Suprapubic skin (tissue), 4 donors: ENCODE data around the gene TBC1D5. TPM values are rescaled to one million over a fixed set of nuclear protein-coding genes. Genes with fewer than 3 reads are reported as not detected.
A peak's percentile ranks its signal among the peaks of the same experiment; 100 is the strongest.
"Not testable (repeated sequence)": the region's sequence is repeated elsewhere in the genome, so short reads cannot be mapped to it uniquely, and the experiment has no call there.

ENCODE experiments used
- DNase-seq, 2 donors: peaks; one replicate each; pipeline ENCODE4 v3.0.0-alpha.2; 2019; ENCODE audit warnings: low spot score in 2 of 2
- H3K27ac ChIP-seq: fragments of 200-600 bp; sonication (generic); one replicate; pipeline ENCODE4 v1.5.1; 2019
- H3K27me3 ChIP-seq: fragments of 200-600 bp; sonication (generic); one replicate; pipeline ENCODE4 v1.5.1; 2019
- H3K36me3 ChIP-seq: fragments of 200-600 bp; sonication (generic); one replicate; pipeline ENCODE4 v1.5.1; 2019
- H3K4me1 ChIP-seq: fragments of 200-600 bp; sonication (generic); one replicate; pipeline ENCODE4 v1.5.1; 2019
- H3K4me3 ChIP-seq: fragments of 200-600 bp; sonication (generic); one replicate; pipeline ENCODE4 v1.5.1; 2019; ENCODE audit warnings: mild to moderate bottlenecking
- H3K9me3 ChIP-seq: fragments of 200-600 bp; sonication (generic); one replicate; pipeline ENCODE4 v1.5.1; 2019
- EP300 ChIP-seq: sonication (generic); formaldehyde crosslinking; IDR thresholded peaks from one replicate; pipeline ENCODE4 v1.6.1; 2017; ENCODE audit warnings: antibody characterized with exemption
- POLR2A ChIP-seq, 2 donors: fragments of 450-650 bp; IDR thresholded peaks; one replicate each; pipeline ENCODE4 v1.6.1; 2017; ENCODE audit warnings: antibody characterized with exemption in 2 of 2, mild to moderate bottlenecking in 2 of 2, moderate library complexity in 2 of 2
- POLR2AphosphoS5 ChIP-seq, 3 donors: sonication (generic); formaldehyde crosslinking; IDR thresholded peaks; one replicate each; pipeline ENCODE4 v1.6.1; 2017; ENCODE audit warnings: antibody characterized with exemption in 3 of 3
- WGBS: methylation state at CpG from one replicate; pipeline ENCODE4 v1.1.5; 2018; 5-methylcytosine and 5-hydroxymethylcytosine counted together
- total RNA-seq, 4 donors: library from RNA; depleted of rRNA; stranded (reverse); fragments of >200 nt; gene quantifications; one replicate each; pipeline ENCODE4 v1.1.0, GENCODE V29; 2016
- TF ChIP-seq, protein P1 (sequence below), 2 donors: fragments of 200-600 bp in 1 of 2; fragments of 450-650 bp in 1 of 2; sonication (generic) in 1 of 2; IDR thresholded peaks; one replicate each; pipeline ENCODE4 v1.5.1; 2016 to 2019; ENCODE audit warnings: antibody characterized with exemption in 2 of 2, mild to moderate bottlenecking in 1 of 2, moderate library complexity in 1 of 2

TBC1D5 gene
- total RNA-seq, 4 donors from 2014 or later = 66.4 to 98.5 (median 79.9) TPM

DNA sequence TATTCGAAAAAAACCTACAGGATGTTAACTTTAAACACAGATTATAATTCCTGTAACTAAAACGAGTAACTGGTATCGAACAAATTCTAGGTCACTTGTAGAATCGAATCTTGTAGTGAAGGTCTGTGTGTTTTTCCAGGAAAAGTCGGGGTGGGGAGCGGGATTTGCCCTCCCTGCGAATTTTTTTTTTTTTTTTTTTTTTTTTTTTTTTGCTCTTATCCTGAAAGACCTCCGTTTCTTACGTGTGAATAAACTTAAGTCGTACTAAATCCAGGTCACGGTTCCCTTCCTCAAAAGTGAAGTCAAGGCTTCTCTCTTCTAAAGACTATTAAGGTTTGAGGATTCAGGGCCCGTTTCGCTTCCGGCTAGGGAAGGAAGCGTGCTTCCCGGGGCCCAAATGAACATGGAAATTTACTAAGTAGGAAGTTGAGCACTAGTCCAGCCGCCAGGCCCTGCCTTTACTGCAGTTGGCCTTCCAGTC, 770 bp downstream of the TBC1D5 start:
- Histone ChIP-seq H3K27me3 (no peaks in the 10 kb centered on the region), H3K4me1 (peaks cover 38% of the 10 kb centered on the region), H3K9me3 (no peaks in the 10 kb centered on the region), H3K4me3 (peak overlapping the region; percentile 95), H3K27ac (peak overlapping the region; percentile 99), H3K36me3 (no peaks in the 10 kb centered on the region)
- no peak for DNase-seq
- TF ChIP-seq, protein P1, sequence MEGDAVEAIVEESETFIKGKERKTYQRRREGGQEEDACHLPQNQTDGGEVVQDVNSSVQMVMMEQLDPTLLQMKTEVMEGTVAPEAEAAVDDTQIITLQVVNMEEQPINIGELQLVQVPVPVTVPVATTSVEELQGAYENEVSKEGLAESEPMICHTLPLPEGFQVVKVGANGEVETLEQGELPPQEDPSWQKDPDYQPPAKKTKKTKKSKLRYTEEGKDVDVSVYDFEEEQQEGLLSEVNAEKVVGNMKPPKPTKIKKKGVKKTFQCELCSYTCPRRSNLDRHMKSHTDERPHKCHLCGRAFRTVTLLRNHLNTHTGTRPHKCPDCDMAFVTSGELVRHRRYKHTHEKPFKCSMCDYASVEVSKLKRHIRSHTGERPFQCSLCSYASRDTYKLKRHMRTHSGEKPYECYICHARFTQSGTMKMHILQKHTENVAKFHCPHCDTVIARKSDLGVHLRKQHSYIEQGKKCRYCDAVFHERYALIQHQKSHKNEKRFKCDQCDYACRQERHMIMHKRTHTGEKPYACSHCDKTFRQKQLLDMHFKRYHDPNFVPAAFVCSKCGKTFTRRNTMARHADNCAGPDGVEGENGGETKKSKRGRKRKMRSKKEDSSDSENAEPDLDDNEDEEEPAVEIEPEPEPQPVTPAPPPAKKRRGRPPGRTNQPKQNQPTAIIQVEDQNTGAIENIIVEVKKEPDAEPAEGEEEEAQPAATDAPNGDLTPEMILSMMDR (IDR thresholded peaks at IDR 0.05) = no peak
- TF ChIP-seq POLR2A (IDR thresholded peaks at IDR 0.05) = no peak
- no peak for TF ChIP-seq EP300
- peak in 1 of 3 donors; percentile 14 for TF ChIP-seq POLR2AphosphoS5 (IDR thresholded peaks at IDR 0.05)
- 1% methylated on average over 17 of the region's 17 CpGs for WGBS

DNA sequence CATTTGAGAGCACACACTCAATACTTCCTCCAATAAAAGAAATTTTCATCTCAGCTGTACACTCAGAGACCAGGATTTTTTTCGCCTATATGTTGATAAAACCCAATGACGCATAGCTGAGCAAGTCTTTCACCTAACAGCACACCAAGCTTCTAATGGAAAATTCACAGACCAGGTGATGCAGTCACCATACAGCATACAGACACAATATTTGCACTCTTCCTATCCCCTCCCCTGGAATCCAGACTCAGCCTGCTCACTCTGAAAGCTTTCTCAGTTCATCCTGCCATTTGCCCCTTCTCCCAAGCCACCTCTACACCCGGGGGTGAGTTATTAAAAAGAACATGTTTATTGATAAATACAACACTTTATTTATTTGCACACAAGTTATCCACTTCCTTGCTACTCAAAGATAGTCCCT, 1.7 kb downstream of the TBC1D5 start:
- TF ChIP-seq POLR2A (IDR thresholded peaks at IDR 0.05) = no peak
- TF ChIP-seq EP300 = no peak
- TF ChIP-seq, protein P1 (IDR thresholded peaks at IDR 0.05) = no peak
- TF ChIP-seq POLR2AphosphoS5 (IDR thresholded peaks at IDR 0.05) = no peak
- Histone ChIP-seq H3K4me3 (peak overlapping the region; percentile 95), H3K9me3 (no peaks in the 10 kb centered on the region), H3K27ac (peak overlapping the region; percentile 99), H3K27me3 (no peaks in the 10 kb centered on the region), H3K36me3 (no peaks in the 10 kb centered on the region), H3K4me1 (peaks cover 38% of the 10 kb centered on the region)
- DNase-seq = no peak
- 35% methylated on average over 3 of the region's 3 CpGs for WGBS

DNA sequence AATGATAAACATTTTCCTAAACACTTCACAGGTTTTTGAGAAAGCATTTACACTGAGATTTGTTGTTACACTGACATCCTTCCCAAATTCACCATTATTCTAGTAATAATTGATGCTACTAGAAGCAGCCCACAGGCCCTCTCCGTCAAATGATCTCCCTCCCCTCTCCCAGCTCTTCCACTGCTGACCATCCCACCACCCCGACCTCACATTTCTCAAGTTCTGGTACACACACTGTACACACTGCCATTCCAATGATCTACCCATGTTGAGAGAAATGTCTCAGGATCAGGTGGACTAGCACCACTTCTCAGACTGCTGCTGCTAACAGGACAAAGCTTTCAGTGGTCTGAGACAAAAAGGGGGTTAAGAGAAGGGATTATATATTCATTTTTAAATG, 3.5 kb downstream of the TBC1D5 start:
- DNase-seq = no peak
- Histone ChIP-seq H3K27me3 (no peaks in the 10 kb centered on the region), H3K9me3 (no peaks in the 10 kb centered on the region), H3K36me3 (no peaks in the 10 kb centered on the region), H3K27ac (no peak overlapping the region), H3K4me1 (peaks cover 38% of the 10 kb centered on the region), H3K4me3 (no peak overlapping the region)
- 89% methylated on average over 2 of the region's 2 CpGs for WGBS
- TF ChIP-seq, protein P1 (IDR thresholded peaks at IDR 0.05) = no peak
- TF ChIP-seq EP300 = no peak
- no peak for TF ChIP-seq POLR2A (IDR thresholded peaks at IDR 0.05)
- TF ChIP-seq POLR2AphosphoS5 (IDR thresholded peaks at IDR 0.05) = no peak

DNA sequence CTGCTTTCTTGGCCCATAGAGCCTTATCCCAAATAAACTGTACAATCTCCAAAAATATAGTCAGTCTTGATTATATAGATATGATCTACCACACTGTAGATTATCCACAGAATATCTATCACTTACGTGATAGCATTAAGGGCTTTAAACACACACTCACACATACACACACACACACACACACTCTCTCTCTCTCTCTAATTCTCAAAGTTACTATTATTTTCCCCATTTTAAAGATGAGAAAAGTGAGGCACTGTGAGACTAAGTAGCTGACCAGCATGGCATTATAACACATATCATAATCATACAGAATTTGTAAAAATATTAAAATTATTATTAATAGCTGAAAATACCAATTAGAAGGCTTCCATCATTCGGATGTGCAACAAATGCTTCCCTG, 4.2 kb downstream of the TBC1D5 start:
- TF ChIP-seq POLR2AphosphoS5 (IDR thresholded peaks at IDR 0.05) (no peak), EP300 (no peak), POLR2A (IDR thresholded peaks at IDR 0.05) (no peak)
- no peak for DNase-seq
- 92% methylated on average over 2 of the region's 2 CpGs for WGBS
- Histone ChIP-seq H3K4me3 (no peak overlapping the region), H3K27me3 (no peaks in the 10 kb centered on the region), H3K9me3 (no peaks in the 10 kb centered on the region), H3K27ac (no peak overlapping the region), H3K4me1 (peaks cover 35% of the 10 kb centered on the region), H3K36me3 (no peaks in the 10 kb centered on the region)

DNA sequence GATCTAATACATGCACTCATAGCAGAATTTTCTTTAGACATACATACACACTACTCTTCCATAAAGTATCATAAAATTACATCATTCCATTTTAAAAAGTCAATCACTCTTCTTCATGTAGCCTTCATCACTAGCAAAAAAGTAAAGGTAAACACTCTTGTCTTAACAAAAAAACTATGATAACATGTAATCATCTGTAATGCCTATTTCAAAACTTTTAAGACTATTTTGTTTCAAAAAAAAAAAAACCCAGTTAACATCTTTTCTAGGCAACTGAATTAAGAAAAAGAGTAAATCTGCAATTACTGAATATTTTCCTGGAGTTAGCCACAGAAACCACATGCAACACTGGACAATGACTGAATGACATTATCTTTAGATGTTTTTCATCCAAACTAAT, 4.8 kb downstream of the TBC1D5 start:
- H3K9me3 ChIP-seq = no peaks in the 10 kb centered on the region
- no peak overlapping the region for H3K4me3 ChIP-seq
- peaks cover 30% of the 10 kb centered on the region for H3K4me1 ChIP-seq
- TF ChIP-seq, protein P1 (IDR thresholded peaks at IDR 0.05) = no peak
- DNase-seq = no peak
- H3K36me3 ChIP-seq = no peaks in the 10 kb centered on the region
- no peak overlapping the region for H3K27ac ChIP-seq
- no peaks in the 10 kb centered on the region for H3K27me3 ChIP-seq

DNA sequence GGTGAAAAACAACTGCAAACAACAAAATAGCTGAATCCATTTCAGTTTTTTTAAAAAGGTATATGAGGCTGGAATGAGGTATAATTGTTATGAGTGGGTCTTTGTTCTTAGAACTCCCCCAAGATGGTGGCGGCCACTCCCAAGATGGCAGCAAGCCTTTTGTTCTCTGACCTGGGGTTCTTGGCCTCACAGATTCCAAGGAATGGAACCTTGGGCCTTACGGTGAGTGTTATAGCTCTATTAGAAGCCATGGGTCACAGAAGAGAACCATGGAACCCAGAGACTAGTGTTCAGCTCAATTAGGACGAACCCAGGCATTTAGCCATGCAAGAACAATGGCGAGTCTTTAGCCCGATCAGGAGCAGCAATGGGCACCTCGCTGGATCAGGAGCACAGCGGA, 7.1 kb downstream of the TBC1D5 start:
- peaks cover 19% of the 10 kb centered on the region for H3K4me1 ChIP-seq
- not testable (repeated sequence) for H3K27me3 ChIP-seq, DNase-seq, H3K27ac ChIP-seq, H3K36me3 ChIP-seq, H3K4me3 ChIP-seq, H3K9me3 ChIP-seq
- 95% methylated on average over 7 of the region's 7 CpGs for WGBS
